GM19240 (cell line): ENCODE results near the gene TAF4B.
"Not testable (repeated sequence)": the region's sequence is repeated elsewhere in the genome, so short reads cannot be mapped to it uniquely, and the experiment has no call there.

ENCODE experiments used
- DNase-seq: peaks from one replicate; pipeline ENCODE4 v3.0.0; 2011; ENCODE audit warnings: low spot score; ENCODE audit not compliant: insufficient read length

The TAF4B gene

DNA sequence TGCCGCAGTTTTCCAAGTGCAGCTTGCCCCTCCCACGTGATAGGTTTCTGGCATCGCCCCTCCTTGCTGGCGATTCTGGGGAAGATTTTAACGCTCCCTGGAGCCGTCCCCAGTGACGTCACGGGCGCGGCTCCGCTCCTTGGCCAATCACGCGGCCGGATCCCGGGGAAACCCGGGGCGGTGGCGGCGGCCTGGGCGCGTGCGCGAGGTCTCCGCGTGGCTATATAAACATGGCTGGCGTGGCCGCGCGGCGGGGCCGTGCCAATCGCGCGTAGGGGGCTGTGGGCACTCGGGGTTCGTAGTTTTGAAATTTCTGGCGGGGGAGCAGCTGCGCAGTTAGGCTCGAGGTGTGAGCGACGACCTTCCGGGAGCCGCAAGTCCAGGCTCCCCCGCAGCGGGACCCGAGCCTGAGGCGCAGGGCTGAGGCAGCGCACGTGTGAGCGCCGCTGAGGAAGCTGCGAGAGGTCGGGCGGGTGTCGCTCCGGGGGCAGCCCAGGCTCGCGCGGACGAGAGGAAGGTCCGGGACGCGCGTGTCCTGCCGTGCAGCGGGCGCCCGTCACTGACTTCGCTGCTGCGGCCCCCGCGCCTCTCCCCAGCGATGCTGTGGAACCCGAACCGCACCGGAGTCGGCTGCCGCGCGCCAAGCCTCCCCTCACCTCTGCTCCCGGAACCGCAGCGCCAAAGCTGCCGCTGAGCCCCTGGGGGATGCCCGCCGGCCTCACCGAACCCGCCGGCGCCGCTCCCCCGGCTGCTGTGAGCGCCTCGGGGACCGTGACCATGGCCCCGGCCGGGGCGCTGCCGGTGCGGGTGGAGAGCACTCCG is at the start of gene TAF4B:
Gene TAF4B, plus strand, starts transcription at position 217 of the 822 bp plus-strand sequence. Its CDS starts 489 bp downstream, at position 706.
- peak; percentile 64 for DNase-seq

- DNase-seq, result no peak
Observed at GRCh38 chr18:26181343-26181826, 44.9 kb upstream of the TAF4B start.

DNA sequence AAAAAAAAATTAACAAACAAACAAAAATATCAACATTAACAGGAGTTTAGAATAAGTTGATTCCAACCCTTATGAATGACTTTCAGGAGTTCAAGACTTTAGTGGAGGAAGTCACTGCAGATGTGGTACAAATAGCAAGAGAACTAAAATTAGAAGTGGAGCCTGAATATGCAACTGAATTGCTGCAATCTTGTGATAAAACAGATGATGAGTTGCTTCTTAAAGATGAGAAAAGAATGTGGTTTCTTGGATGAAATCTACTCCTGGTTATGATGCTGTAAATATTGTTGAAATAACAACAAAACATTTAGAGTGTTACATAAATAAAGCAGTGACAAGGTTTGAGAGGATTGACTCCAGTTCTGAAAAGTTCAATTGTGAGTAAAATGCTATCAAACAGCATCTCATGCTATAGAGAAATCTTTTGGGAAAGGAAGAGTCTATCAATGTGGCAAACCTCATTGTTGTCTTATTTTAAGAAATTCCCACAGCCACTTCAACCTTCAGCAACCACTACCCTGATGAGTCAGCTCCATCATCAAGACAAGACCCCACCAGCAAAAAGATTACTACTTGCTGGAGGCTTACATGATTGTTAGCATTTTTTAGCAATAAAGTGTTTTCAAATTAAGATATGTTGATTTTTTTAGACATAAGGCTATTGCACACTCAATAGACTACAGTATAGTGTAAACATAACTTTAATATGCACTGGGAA is 42.7 kb upstream of the TAF4B start:
- no peak for DNase-seq

- DNase-seq, result no peak
Observed at GRCh38 chr18:26185267-26185666, 41.0 kb upstream of the TAF4B start.

- DNase-seq, result no peak
Observed at GRCh38 chr18:26190506-26190905, 35.7 kb upstream of the TAF4B start.

DNA sequence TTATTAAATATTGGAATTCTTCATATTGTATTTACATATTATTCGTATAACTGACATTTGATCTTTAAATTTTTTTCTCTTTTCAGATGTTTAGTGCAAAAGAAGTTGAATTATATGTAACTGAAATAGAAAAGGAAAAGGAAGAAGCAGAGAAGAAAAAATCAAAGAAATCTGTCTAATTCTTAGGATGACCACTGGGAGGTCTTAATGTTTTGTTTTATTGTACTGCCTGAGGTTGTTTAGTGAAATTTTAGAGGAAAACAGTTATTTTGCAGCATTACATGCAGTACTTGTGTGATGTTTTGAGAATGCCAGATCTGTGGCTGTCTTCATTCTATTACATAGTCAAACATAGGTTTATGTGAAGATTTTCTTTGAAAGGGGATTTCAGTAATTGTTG is 34.0 kb upstream of the TAF4B start:
- no peak for DNase-seq

- no peak for DNase-seq
Observed at GRCh38 chr18:26196605-26197004, 29.6 kb upstream of the TAF4B start.

DNA sequence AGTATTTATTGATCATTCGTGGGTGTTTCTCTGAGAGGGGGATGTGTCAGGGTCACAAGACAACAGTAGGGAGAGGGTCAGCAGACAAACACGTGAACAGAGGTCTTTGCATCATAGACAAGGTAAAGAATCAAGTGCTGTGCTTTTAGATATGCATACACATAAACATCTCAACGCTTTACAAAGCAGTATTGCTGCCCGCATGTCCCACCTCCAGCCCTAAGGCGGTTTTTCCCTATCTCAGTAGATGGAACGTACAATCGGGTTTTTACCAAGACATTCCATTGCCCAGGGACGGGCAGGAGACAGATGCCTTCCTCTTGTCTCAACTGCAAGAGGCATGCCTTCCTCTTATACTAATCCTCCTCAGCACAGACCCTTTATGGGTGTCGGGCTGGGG is 24.2 kb upstream of the TAF4B start:
- not testable (repeated sequence) for DNase-seq

DNA sequence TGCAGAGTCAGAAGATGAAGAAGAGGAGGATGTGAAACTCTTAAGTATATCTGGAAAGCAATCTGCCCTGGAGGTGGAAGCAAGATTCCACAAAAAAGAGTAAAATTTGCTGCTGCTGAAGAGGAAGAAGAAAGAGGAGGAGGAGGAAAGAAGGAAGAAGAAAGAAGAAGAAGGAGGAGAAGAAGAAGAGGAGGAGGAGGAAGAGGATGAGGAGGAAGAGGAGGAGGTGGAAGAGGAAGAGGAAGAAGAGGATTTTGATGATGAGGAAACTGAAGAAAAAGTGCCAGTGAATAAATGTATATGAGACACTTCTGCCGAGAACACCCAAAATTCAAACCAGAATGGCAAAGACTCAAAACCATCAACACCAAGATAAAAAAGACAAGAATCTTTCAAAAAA is 20.9 kb upstream of the TAF4B start:
- DNase-seq, result no peak

DNA sequence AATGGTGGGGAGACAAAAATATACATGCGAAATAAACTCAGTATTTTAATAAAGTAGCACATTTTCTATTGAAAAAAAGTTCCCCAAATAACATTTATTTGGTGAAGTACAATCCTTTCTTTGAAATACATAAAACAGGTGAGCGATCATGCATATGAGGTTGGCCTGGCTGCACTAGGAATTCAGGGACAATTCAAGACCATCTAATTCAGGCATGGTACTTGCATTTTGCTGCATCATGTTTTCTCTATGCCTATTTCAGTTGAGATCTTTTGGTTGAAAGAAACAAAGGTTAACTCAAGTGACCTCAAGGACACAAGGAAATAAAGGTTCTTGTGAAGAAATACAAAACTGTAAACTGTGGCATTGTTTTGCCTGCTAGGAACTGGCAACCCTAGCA is 19.8 kb upstream of the TAF4B start:
- no peak for DNase-seq

DNA sequence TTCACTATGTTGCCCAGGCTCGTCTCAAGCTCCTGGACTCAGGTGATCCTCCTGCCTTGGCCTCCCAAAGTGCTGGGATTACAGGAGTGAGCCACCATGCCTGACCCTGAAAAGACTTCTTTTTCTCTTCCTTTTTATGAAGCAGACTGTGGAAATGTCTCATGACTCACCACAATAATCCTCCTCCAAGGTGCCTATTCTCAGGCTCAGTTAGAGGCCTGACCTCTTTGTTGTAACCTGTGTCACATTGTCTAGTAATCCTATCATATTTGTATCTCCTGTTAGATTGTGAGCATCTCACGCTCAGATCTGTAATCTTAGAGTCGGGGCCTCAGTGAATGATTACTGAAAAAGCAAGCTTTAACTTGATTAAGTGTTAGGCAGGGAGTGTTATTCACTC is 18.3 kb upstream of the TAF4B start:
- no peak for DNase-seq

GRCh38 chr18:26208977-26209376 is 17.3 kb upstream of the TAF4B start:
- no peak for DNase-seq

DNA sequence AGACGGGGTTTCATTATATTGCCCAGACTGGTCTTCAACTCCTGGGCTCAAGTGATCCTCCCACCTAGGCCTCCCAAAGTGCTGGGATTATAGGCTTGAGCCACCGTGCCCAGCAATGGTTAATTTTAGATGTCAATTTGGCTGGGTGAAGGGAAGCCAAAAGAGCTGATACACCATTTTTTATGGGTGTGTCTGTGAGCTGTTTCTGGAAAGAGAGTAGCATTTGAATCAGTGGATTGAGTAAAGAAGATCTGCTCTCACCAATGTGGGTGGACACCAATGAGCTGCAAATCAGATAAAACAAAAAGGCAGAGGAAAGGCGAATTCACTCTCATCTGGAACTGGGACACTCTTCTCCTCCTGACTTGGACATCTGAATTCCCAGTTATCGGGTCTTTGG is 16.1 kb upstream of the TAF4B start:
- no peak for DNase-seq

DNA sequence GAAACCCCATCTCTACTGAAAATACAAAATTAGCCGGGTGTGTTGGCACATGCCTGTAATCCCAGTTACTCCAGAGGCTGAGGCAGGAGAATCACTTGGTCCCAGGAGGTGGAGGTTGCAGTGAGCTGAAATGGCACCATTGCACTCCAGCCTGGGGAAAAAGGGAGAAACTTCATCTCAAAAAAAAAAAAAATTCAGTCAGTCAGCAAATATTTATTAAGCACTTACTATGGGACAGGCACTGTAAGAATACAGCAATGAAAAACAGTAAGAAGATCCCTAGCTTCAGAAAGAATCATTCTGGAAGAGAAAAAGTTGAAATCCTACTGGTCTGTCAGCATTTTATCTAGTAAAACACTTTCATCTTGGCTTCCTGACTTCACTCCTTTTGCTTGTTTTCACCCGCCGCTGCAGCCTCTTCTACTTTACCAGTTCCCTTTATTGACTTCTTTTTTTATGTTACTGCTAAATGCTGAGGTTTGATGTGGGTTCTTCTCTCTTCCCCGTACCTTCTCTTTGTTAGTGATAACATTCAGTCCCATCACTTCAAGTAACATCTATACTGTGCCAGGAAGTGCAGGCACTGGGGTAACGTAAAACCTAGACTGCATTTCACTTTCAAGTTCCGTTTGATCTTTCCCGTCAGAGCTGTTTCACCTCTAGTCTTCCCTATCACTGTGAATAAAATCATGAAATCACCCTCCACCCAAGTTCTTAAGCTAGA is 10.8 kb upstream of the TAF4B start:
- DNase-seq, result peak; percentile 9

GRCh38 chr18:26225022-26225693 is 1.1 kb upstream of the TAF4B start:
- DNase-seq, result no peak

DNA sequence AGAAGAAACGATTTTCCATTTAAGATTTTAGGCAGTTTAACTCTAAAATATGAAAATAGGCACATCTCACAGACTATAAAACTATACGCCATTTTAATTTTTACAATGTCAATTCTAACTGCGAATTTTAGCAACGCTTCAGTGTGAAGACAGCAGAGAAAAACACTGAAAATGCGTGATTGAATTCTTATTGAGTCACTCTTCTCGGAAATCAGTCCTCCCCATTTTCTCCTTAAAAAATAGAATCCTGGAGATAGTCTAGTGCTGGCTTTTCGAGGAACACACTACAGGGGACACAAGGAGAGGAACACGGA is 373 bp upstream of the TAF4B start:
- DNase-seq, result no peak

DNA sequence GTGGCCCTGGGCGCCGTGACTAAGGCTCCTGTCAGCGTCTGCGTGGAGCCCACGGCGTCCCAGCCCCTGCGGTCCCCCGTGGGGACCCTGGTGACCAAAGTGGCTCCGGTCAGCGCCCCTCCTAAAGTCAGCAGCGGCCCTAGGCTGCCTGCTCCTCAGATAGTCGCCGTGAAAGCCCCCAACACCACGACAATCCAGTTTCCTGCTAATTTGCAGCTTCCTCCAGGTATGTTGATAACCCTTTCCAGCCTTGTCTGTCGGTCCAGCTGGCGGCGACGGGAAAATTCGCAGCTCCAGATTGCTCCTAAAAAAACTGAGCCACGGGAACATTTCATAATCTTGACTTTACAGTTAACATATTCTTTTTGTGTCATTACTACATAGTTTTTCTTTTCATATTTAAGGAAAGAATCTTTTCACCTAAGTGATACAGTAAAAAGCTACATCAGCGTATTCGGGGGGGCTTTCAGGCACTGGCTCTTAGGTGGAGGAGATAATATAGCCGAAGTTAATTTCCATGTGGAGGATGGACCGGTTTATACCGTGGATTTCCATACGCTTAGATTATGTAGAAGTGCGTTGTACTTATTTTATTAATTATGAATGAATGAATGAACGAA is 916 bp downstream of the TAF4B start:
- DNase-seq, result no peak

DNA sequence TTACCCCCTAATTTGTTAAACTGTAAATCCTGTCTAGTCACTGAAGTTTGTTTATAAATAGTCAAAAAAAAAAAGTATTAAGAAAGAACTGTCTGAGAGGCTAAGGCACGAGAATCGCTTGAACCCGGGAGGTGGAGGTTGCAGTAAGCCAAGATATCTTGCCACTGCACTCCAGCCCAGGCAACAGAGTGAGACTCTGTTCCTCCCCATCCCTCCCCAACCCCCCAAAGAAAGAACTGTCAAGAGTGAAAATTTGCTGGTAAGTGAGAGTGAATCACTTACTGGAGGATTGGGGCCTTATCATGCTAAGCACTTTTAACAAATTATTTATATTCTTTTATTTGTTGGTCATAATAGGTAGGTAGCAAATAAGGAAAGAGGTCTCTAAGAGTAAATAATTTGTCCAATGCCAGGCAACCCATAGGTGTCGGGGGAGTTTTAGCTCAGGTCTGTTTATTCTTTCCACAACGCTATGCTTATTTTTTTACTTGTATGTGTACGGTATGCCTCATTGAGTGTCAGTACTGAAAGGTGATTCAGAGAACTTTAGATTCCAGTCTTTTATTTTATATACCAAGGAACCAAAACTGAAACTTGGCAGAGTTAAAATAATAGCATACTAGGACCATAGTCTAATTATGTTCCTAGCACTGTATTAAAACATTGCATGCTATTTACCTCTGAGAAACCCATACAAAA is 2.5 kb downstream of the TAF4B start:
- DNase-seq, result no peak

- no peak for DNase-seq
Observed at GRCh38 chr18:26230497-26230896, 4.3 kb downstream of the TAF4B start.

DNA sequence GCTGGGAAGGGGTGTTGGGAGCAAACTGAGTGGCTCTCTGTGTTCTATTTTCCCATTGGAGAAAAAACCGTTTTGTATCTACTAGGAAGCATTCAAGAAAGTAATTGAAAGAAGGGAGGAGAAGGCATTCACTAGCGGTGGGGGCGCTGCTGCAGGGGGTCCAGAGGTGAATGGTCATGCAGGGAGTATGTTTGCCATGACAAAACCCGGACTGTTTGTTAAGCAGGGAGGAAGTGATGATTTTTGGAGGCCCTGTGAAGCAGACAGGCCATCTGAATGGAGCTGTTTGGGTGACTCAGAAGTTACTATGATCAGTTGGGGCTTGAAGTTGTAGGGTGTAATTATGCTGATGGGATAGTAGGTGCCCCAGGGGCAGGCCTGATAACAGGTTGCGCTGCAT is 7.0 kb downstream of the TAF4B start:
- DNase-seq, result no peak

- not testable (repeated sequence) for DNase-seq
Observed at GRCh38 chr18:26237363-26237762, 11.1 kb downstream of the TAF4B start.
